Skeletal muscle tissue (tissue), 4 donors: ENCODE results near the gene TLE6. TPM values are rescaled to one million over a fixed set of nuclear protein-coding genes. Genes with fewer than 3 reads are reported as not detected.
"Not testable (repeated sequence)": the region's sequence is repeated elsewhere in the genome, so short reads cannot be mapped to it uniquely, and the experiment has no call there.

Experiments
- H3K27ac ChIP-seq: one replicate; pipeline ENCODE4 v1.7.0; 2013; ENCODE audit warnings: mild to moderate bottlenecking, low read depth, low read length, inconsistent platforms
- H3K27me3 ChIP-seq, 3 donors: one replicate each; pipeline ENCODE4 v1.7.0; 2013; ENCODE audit warnings: low read length in 3 of 3; ENCODE audit not compliant: control insufficient read depth in 3 of 3, insufficient read depth in 3 of 3
- H3K36me3 ChIP-seq, 3 donors: one replicate each; pipeline ENCODE4 v1.7.0; 2013; ENCODE audit warnings: low read length in 3 of 3; ENCODE audit not compliant: control insufficient read depth in 3 of 3, insufficient read depth in 3 of 3
- H3K4me1 ChIP-seq, 3 donors: one replicate each; pipeline ENCODE4 v1.7.0; 2013; ENCODE audit warnings: low read length in 3 of 3, mild to moderate bottlenecking in 3 of 3; ENCODE audit not compliant: control insufficient read depth in 3 of 3, insufficient read depth in 3 of 3
- H3K4me3 ChIP-seq, 3 donors: one replicate each; pipeline ENCODE4 v1.7.0; 2013; ENCODE audit warnings: low read length in 3 of 3
- H3K9ac ChIP-seq, 3 donors: one replicate each; pipeline ENCODE4 v1.7.0; 2013; ENCODE audit warnings: low read length in 3 of 3, mild to moderate bottlenecking in 3 of 3, moderate library complexity in 2 of 3, low read depth in 1 of 3
- H3K9me3 ChIP-seq, 3 donors: one replicate each; pipeline ENCODE4 v1.7.0; 2013; ENCODE audit warnings: low read length in 3 of 3; ENCODE audit not compliant: control insufficient read depth in 3 of 3
- total RNA-seq: library from RNA; depleted of rRNA; stranded (reverse); fragments of >200 nt; gene quantifications from one replicate; pipeline ENCODE4 v1.2.3, GENCODE V29; 2014
- donor health status: Osteomylitis.

TLE6 gene
- total RNA-seq, result not detected

GRCh38 chr19:2977001-2977745 is at the start of gene TLE6:
Gene TLE6 (plus strand): TSS chr19:2977564. CDS start chr19:2978234, 670 bp downstream.
- H3K9ac ChIP-seq, result peak within 1 kb of the TSS; percentile 55 to 87 (median 83)
- H3K27me3 ChIP-seq, result no peaks in the 10 kb centered on the region
- peak within 1 kb of the TSS; percentile 7 for H3K27ac ChIP-seq

DNA sequence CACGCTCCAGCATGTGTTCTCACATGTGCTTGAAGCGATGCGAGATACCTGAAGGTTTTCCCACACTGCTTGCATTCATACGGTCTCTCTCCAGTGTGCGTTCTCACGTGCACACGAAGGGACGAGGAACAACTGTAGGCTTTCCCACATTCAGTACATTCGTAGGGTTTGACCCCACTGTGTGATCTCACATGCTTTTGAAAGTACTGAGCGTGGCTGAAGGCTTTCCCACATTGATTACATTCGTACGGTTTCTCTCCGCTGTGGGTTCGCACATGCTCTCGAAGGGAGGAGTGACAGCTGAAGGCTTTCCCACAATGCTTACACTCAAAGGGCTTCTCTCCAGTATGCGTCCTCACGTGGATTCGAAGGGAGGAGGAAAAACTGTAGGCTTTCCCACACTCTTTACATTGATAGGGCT is 43.9 kb upstream of the TLE6 start:
- Histone ChIP-seq H3K4me3 (peak overlapping the region; percentile 18 to 36 (median 22)), H3K9me3 (peaks cover 16 to 27% (median 24%) of the 10 kb centered on the region in 3 donors), H3K27me3 (no peaks in the 10 kb centered on the region)

More at GRCh38 chr19:2977001-2977745, at the start of gene TLE6:
- H3K9me3 ChIP-seq, result no peaks in the 10 kb centered on the region
- no peaks in the 10 kb centered on the region for H3K36me3 ChIP-seq
- peak within 1 kb of the TSS; percentile 84 to 89 (median 86) for H3K4me3 ChIP-seq
- H3K4me1 ChIP-seq, result peaks cover 24 to 37% (median 27%) of the 10 kb centered on the region in 3 donors

GRCh38 chr19:2935863-2936262 is 41.5 kb upstream of the TLE6 start:
- not testable (repeated sequence) for H3K4me1 ChIP-seq, H3K27ac ChIP-seq, H3K27me3 ChIP-seq, H3K4me3 ChIP-seq, H3K9ac ChIP-seq
- peaks cover 43 to 61% (median 54%) of the 10 kb centered on the region in 3 donors for H3K36me3 ChIP-seq
- peaks cover 13 to 24% (median 24%) of the 10 kb centered on the region in 3 donors for H3K9me3 ChIP-seq

More for the DNA sequence above, 43.9 kb upstream of the TLE6 start:
- H3K36me3 ChIP-seq, result peaks cover 41 to 50% (median 48%) of the 10 kb centered on the region in 3 donors
- H3K27ac ChIP-seq, result no peak overlapping the region
- H3K4me1 ChIP-seq, result no peaks in the 10 kb centered on the region
- H3K9ac ChIP-seq, result no peak overlapping the region

DNA sequence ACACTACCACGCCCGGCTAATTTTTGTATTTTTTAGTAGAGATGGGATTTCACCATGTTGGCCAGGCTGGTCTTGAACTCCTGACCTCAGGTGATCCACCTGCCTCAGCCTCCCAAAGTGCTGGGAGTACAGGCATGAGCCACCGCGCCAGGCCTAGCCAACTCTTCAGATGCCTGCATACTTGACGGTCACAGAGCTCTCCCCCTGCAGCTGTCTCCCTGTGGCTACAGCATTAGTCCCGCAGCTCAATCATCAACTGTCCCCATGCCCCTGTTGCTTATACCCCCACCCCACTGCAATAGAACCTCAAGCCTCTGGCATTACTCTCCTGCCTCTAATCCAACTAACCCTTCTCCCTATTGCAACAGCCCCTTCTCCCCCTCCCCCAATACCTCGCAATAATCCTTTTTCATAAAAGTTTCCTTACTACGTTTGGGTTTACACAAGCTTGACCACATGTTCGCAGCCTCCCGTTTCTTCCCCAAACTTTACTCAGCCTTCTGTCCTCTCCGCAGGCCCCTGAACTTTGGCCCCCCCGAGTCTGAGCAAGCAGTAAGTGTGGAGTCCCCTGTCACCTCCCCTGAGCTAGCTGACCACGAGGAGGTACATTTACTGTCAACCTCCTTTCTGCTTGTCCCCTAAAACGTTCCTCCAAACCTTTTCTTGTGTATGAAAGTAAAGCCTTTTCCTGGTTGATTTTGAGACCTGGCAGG is 34.3 kb upstream of the TLE6 start:
- Histone ChIP-seq H3K9me3 (no peaks in the 10 kb centered on the region), H3K4me1 (peaks cover 7 to 14% (median 12%) of the 10 kb centered on the region in 3 donors), H3K27me3 (no peaks in the 10 kb centered on the region), H3K9ac (no peak overlapping the region), H3K4me3 (no peak overlapping the region), H3K27ac (no peak overlapping the region), H3K36me3 (peaks cover 6 to 15% (median 11%) of the 10 kb centered on the region in 3 donors)

GRCh38 chr19:2944403-2944774 is 33.0 kb upstream of the TLE6 start:
- H3K27me3 ChIP-seq, result no peaks in the 10 kb centered on the region
- no peaks in the 10 kb centered on the region for H3K9me3 ChIP-seq
- peak overlapping the region; percentile 84 for H3K27ac ChIP-seq
- H3K36me3 ChIP-seq, result peaks cover 2 to 5% (median 3%) of the 10 kb centered on the region in 3 donors
- H3K4me1 ChIP-seq, result peaks cover 12 to 20% (median 17%) of the 10 kb centered on the region in 3 donors
- H3K4me3 ChIP-seq, result peak overlapping the region; percentile 81 to 94 (median 83)
- H3K9ac ChIP-seq, result peak overlapping the region; percentile 86 to 91 (median 89)

DNA sequence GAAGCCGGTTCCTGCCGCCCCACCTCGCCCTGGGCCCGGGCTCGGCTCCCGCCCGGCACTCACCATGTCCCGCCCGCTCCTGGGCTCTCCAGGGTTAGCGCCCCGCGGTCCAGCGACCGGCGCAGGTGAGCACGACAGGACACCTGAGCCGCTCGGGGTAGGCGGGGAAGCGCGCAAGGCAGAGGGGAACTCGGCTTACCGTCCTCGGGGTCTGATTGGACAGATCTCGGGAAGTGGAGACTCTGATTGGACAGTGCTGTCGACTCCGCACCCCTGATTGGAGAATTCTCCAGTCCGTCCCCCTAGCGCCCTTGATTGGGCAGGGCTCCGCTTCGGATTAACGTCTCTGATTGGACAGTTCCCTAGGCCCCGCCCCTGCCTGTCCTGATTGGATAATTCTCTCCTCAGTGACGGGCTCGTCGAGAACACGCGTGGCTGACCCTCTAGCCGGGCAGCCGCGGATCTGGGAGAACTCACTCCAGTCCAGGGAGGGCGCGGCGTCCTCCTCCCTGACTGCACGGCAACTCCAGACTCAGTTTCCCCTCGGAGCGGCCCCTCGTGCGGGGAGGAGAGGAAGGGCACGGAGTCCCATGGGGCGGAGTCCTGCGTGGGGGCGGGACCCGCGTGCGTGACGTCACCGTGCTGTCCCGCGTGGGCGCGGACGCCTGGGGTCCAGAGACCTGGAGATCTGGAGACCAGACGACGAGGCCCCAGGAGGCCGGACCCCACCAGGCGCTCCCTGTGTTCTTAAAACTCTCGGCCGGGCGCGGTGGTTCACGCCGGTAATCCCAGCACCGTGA is 32.4 kb upstream of the TLE6 start, which contains the start of gene ZNF77:
TSS of gene ZNF77 (minus strand) at position 197 of the 800 bp plus-strand sequence. CDS start at position 66, 131 bp downstream.
- peaks cover 18 to 26% (median 22%) of the 10 kb centered on the region in 3 donors for H3K4me1 ChIP-seq
- peak within 1 kb of the TSS; percentile 84 for H3K27ac ChIP-seq
- H3K9me3 ChIP-seq, result no peaks in the 10 kb centered on the region
- no peaks in the 10 kb centered on the region for H3K36me3 ChIP-seq
- H3K4me3 ChIP-seq, result peak within 1 kb of the TSS; percentile 81 to 94 (median 83)
- H3K27me3 ChIP-seq, result no peaks in the 10 kb centered on the region
- H3K9ac ChIP-seq, result peak within 1 kb of the TSS; percentile 86 to 91 (median 89)

DNA sequence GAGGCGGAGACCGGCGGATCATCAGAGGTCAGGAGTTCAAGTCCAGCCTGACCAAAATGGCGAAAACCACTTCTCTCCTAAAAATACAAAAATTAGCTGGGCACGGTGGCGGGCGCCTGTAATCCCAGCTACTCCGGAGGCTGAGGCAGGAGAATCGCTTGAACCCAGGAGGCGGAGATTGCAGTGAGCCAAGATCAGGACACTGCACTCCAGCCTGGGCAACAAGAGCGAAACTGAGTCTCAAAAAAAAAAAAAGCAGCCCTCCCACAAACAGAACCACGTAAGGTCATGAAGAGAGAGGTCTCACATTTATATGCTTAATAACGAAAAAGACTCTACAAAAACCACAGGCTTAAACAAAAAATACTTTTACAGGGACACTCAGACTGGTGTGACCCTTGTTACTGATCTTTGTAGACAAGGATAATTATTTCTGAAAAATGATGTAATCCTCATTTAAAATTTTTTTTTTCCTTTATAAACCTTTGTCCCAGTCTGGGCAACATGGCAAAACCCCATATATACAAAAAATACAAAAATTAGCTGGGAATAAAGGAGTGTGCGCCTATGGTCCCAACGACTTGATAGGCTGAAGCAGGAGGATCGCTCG is 31.7 kb upstream of the TLE6 start:
- peak overlapping the region; percentile 81 to 94 (median 83) for H3K4me3 ChIP-seq
- peaks cover 18 to 29% (median 22%) of the 10 kb centered on the region in 3 donors for H3K4me1 ChIP-seq
- H3K27me3 ChIP-seq, result no peaks in the 10 kb centered on the region
- peak overlapping the region; percentile 84 for H3K27ac ChIP-seq
- no peaks in the 10 kb centered on the region for H3K9me3 ChIP-seq
- no peaks in the 10 kb centered on the region for H3K36me3 ChIP-seq
- peak overlapping the region; percentile 76 to 91 (median 84) for H3K9ac ChIP-seq

- no peaks in the 10 kb centered on the region for H3K36me3 ChIP-seq
- H3K9me3 ChIP-seq, result no peaks in the 10 kb centered on the region
- H3K4me1 ChIP-seq, result peaks cover 11 to 22% (median 16%) of the 10 kb centered on the region in 3 donors
- no peaks in the 10 kb centered on the region for H3K27me3 ChIP-seq
- H3K27ac ChIP-seq, result peak overlapping the region; percentile 98
- peak overlapping the region; percentile 92 to 98 (median 94) for H3K4me3 ChIP-seq
- H3K9ac ChIP-seq, result peak overlapping the region; percentile 95 to 99 (median 97)
Observed at GRCh38 chr19:2949939-2950285, 27.5 kb upstream of the TLE6 start.
